Metanephros (tissue), 1 donor: Measurements from ENCODE around the gene CD55. TPM values are rescaled to one million over a fixed set of nuclear protein-coding genes. Genes with fewer than 3 reads are reported as not detected.

ENCODE experiments used
- total RNA-seq: library from RNA; depleted of rRNA; stranded (reverse); fragments of >200 nt; gene quantifications from one replicate; pipeline ENCODE4 v1.2.3, GENCODE V29; 2014

CD55 gene, protein sequence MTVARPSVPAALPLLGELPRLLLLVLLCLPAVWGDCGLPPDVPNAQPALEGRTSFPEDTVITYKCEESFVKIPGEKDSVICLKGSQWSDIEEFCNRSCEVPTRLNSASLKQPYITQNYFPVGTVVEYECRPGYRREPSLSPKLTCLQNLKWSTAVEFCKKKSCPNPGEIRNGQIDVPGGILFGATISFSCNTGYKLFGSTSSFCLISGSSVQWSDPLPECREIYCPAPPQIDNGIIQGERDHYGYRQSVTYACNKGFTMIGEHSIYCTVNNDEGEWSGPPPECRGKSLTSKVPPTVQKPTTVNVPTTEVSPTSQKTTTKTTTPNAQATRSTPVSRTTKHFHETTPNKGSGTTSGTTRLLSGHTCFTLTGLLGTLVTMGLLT
- 77.8 TPM for total RNA-seq

DNA sequence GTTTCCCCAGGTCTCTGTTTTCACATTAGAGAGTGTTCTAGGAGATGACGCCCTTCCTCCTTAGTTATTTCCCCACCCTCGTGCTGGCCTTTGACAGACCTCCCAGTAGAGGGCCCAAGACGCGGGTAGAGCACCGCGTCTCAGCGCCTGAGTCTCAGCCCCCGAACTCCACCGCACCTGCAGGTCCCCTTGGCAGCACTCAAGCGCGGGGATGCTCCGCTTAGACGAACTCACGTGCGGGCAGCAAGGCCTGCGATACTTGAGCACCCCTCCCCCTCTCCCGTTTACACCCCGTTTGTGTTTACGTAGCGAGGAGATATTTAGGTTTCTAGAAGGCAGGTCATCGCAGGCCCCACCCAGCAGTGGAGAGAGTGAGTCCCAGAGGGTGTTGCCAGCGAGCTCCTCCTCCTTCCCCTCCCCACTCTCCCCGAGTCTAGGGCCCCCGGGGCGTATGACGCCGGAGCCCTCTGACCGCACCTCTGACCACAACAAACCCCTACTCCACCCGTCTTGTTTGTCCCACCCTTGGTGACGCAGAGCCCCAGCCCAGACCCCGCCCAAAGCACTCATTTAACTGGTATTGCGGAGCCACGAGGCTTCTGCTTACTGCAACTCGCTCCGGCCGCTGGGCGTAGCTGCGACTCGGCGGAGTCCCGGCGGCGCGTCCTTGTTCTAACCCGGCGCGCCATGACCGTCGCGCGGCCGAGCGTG is at the start of gene CD55:
TSS of gene CD55 (plus strand) at position 600 of the 711 bp plus-strand sequence. CDS start at position 688, 88 bp downstream.

Other genes with a start within 250 kb of the CD55 start
- gene C4BPB, start 232.8 kb upstream of the CD55 start, total RNA-seq, result 1.8 TPM
- gene C4BPA, start 217.4 kb upstream of the CD55 start, total RNA-seq, result 0.76 TPM
- 0.64 TPM for gene CR2, start 132.7 kb downstream of the CD55 start, total RNA-seq
- 14.7 TPM for gene CR1, start 174.5 kb downstream of the CD55 start, total RNA-seq